ENCODE results near the gene CLIP1.
A peak's percentile ranks its signal among the peaks of the same experiment; 100 is the strongest.
"Not testable (repeated sequence)": the region's sequence is repeated elsewhere in the genome, so short reads cannot be mapped to it uniquely, and the experiment has no call there.

CLIP1 gene

DNA sequence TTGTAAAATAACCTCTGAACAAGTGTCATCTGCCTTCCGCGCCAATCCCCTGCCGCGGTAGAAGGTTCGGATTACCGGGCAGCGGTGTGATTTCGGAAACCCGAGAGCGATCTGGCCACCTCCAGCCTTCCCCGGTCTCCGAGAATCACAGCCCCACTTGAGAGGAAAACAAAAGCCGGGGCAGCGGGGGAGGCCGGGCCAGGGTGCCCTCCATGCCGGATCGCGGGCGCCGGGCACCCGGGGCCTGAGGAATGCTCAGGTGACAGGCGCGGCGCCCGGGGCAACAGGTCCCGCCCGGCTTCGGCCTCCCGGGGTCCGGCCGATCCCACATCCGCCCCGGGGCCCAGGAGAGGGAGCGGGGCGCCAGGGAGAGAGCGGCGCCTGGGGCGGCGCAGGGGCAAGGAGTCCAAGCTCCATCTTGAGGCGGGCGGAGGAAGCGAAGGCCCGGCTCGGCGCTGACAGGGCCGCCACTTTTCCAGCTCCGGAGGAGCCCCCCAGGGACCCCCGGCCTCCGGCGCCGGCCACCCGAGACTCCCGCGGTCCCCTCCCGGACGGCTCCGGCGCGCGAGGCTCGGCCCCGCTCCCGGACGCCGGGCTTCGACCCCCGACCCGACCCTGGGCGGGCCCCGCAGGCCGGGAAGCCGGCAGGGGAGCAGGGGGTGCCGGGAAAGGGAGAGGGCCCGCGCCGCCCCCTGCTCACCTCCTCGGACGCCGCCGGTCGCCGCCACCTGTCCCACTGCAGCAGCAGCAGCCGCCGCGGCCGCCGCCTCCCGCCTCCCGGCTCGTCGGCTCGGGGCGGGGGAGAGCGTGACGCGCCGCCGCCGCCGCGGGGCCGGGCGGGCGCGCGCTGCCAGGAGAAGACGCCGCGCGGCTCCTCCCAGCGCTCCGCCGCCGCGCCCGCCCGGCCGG, at the start of gene CLIP1:
Gene CLIP1 (minus strand): TSS at position 849 of the 909 bp plus-strand sequence. CDS start 42,217 bp downstream, outside the sequence.
- peak; percentile 71 for DNase-seq

DNA sequence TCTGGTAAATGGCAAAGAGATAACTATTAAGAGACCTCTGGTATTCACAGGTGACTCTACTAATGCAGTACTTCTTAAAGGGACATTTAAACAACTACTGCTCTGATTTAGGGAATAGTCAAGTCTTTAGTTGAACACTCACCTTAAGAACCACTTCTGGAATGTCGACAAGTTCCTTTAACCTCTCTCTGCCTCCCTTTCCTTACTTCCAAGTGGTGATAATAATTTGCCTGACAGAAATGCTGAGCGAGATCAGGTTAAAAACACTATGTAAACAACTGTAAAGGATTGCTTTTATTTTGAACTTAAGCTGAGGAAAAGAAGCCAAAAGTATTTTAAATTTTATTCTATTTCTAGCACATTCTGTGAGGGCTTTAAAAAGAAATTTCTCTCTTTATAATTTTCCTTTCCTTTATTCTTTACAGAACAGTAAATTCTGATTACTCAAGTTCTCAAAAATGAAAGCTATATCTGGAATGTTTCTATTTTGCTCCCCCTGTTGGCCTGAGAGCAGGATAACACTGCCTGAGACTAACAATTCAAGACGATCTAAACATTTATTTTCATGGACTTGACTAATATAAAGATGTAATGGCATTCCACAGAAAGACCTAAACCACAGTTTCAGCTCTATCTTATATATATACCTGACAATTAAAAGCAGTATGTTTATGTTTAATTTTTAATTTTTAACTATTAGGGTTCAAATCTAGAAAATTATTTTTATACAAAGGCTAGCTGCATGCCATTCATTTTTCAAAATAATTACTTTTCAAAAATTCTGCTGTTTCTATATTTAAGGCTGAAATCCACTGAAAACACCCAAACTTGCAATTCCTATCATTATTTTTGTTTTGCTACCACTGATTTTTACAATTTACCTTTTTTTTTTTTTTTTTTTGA, 49.1 kb upstream of the CLIP1 start:
- no peak for DNase-seq

DNA sequence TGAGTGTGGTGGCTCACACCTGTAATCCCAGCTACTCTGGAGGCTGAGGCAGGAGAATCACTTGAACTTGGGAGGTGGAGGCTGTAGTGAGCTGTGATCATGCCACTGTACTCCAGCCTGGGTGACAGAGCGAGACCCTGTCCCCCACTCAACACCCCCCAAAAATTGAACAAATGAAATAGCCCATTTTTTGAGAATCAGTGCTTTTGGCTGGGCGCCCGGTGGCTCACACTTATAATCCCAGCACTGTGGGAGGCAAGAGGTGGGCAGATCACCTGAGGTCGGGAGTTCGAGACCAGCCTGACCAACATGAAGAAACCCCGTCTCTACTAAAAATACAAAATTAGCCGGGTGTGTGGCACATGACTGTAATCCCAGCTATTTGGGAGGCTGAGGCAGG, 48.1 kb upstream of the CLIP1 start:
- DNase-seq: not testable (repeated sequence)

DNA sequence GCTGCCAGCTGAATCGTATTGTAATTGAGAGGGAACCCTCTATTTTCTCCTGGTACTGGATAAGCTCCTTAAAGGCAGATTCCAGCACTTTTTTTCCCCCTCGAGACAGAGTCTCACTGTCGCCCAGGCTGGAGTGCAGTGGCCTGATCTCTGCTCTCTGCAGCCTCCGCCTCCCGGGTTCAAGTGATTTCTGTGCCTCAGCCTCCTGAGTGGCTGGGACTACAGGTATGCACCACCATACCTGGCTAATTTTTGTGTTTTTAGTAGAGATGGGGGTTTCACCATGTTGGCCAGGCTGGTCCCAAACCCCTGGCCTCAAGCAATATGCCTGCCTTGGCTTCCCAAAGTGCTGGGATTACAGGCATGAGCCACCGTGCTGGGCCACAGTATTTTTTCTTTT, 47.4 kb upstream of the CLIP1 start:
- DNase-seq: not testable (repeated sequence)

DNA sequence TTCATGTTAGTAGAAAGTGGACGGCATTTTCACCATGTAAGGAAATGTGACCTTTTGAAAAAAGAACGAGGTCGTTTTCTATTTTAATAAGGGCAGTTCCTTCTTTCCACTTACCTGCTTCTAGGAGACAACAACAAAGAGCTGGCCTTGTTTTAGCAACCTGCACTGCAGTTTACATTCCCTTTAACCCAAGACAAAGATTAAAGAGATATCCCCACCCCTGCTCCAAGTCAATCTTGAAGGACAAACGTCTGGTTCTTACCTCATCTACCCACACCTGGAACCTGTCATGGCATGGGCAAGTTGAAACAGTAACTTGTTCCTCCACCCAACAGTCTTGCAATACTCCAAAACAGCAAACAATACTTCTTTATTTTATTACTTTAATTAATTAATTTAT, 45.5 kb upstream of the CLIP1 start:
- DNase-seq: no peak

DNA sequence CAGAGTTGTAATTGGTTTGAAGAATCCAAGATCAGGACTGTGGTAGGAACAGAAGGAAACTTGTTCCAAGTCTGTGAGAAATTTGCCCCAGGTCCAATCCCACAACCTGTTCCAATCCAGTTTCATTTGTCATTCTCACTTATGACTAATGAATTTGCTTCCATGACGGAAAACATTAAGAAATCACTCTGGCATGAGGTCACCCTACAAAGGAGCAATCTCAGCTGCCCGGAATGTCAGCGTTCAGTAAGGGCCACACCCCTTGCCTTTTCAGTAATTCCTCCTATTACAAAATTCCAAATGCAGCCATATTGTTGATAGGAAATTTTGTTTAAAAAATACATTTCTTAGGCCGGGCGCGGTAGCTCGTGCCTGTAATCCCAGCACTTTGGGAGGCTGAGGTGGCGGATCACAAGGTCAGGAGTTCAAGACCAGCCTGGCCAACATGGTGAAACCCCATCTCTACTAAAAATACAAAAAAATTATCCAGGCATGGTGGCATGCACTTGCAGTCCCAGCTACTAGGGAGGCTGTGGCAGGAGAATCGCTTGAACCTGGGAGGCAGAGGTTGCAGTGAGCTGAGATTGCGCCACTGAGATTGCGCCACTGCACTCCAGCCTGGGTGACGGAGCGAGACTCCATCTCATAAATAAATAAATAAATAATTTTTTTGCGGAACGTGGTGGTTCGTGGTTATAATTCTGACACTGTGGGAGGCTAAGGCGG, 42.0 kb upstream of the CLIP1 start:
- not testable (repeated sequence) for DNase-seq

DNA sequence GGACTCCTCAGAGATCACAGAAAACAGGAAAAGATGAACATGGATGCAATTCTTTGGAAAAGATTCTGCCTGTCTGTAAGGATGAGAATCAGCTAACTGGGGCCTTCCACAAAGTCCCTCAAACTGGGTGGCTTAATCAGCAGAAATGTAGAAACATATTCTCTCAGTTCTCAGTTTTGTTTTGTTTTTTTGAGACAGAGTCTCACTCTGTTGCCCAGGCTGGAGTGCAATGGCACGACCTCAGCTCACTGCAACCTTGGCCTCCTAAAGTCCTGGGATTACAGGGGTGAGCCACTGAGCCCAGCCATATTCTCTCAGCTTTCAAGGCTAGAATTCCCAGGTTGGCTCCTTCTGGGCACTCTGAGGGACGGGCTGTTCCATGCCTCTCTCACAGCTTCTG, 38.2 kb upstream of the CLIP1 start:
- DNase-seq: no peak

DNA sequence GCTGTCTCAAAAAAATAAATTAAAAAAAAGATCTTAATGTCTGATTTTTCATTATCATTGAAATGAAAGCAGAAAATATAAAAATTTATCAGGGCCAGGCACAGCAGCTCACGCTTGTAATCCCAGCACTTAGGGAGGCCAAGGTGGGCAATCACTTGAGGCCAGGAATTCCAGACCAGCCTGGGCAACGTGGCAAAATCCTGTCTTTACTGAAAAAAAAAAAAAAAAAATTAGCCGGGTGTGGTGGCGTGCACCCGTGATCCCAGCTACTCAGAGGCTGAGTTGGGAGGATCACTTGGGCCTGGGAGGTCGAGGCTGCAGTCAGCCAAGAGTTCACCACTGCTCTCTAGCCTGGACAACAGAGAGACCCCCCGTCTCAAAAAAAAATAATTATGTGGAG, 37.6 kb upstream of the CLIP1 start:
- no peak for DNase-seq

DNA sequence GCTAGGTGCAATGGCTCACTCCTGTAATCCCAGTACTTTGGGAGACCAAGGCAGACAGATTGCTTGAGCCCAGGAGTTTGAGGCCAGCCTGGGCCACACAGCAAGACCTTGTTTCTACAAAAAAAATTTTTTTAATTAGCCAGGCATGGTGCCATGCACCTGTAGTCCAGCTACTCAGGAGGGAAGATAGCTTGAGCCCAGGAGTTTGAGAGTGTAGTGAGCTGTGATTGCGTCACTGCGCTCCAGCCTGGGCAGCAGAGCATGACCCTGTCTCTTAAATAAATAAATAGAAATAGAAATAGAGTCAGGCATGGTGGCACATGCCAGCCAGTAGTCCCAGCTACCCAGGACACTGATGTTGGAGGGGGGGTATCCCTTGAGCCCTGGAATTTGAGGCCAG, 36.7 kb upstream of the CLIP1 start:
- no peak for DNase-seq

DNA sequence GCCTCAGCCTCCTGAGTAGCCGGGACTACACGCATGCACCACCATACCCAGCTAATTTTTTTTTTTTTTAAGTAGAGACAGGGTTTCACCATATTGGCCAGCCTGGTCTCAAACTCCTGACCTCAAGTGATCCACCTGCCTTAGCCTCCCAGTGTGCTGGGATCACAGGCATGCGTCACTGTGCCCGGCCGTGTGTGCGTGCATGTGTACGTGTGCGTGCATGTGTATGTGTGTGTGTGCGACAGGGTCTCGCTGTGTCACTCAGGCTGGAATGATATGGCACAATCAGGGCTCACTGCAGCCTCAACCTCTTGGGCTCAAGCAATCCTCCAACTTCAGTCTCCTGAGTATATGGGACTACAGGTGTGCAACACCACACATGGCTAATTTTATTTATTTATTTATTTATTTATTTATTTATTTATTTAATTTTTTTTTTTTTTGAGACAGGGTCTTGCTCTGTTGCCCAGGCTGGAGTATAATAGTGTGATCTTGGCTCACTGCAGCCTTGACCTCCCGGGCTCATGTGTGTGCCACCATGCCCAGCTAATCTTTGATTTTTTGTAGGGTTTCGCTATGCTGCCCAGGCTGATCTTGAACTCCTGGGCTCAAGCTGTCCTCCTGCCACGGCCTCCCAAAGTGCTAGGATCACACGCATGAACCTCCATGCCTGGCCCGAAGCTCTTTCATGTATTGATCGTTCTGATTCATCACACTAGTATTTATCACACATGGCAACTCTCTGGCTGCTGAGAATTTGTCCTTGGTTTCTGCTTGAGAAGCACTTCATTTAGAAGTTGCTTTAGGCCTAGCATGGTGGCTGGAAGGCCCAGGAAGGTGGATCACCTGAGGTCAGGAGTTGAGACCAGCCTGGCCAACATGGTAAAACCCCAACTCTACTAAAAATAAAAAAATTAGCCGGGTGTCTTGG, 35.9 kb upstream of the CLIP1 start:
- DNase-seq: no peak

DNA sequence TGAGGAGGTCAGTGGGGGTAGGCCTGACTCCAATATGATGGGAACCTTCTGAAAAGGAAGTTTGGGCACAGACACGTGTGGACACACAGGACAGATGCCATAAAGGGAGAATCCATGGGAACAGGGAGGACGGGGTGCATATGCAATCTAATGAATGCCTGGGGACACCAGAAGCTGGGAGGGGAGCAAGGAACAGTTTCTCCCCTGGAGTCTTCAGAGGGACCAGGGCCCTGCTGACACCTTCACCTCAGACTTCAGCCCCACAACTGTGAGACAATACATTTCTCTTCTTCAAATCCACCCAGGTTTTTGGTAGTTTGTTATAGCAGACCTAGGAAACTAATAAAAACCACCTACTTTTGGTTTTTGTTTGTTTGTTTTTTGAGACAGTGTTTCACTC, 35.2 kb upstream of the CLIP1 start:
- DNase-seq: no peak

DNA sequence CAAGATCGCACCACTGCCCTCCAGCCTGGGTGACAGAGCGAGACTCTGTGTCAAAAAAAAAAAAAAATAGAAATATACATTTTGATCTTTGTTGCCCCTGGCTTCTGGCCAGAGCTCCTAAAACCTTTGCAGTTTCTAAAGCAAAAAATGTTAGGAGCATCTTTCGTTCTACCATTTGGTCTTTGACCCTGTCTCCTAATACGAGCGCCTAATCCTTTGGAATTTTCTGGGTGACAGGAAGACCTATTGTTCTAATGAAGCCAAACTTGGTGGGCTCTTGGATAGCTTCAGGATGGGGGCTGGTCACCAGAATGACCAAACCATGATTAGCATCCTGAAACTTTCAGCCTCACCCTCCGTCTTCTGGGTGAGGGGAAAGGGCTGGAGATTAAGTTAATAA, 32.3 kb upstream of the CLIP1 start:
- no peak for DNase-seq

DNA sequence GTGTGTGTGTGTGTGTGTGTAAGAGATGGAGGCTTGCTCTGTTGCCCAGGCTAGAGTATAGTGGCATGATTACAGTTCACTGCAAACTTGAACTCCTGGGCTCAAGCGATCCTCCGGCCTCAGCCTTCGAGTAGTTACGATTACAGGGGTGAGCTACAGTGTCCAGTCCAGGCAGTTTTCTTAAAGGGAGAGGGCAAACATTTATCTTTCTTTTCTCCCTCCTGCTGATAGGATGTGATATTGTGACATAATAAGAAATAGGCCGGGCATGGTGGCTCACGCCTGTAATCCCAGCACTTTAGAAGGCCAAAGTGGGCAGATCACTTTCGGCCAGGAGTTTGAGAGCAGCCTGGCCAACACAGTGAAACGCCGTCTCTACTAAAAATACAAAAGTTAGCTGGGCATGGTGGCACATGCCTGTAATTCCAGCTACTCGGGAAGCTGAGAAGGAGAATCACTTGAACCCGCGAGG, 31.8 kb upstream of the CLIP1 start:
- no peak for DNase-seq

DNA sequence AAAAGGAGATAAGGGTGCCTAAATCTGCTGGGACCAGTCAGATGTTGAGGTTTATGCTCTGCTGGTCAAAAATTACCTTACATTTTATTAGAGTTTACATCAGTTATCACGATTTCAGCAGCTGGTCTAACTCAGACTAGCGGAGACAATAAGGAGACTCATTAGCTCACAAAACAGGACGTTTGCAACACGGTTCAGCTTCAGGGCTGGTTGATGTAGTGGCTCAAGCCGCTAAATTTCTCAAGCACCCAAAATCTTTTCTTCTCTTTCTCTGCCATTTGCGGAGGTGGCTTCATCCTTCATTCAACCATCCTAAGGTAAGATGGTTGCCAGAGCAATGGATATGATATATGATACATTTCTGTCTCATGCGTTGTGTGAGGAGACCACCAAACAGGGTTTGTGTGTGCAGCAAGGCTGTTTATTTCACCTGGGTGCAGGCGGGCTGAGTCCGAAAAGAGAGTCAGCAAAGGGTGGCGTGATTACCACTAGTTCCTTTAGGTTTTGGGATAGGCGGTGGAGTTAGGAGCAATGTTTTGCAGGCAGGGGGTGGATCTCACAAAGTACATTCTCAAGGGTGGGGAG, 30.3 kb upstream of the CLIP1 start:
- DNase-seq: peak; percentile 29

DNA sequence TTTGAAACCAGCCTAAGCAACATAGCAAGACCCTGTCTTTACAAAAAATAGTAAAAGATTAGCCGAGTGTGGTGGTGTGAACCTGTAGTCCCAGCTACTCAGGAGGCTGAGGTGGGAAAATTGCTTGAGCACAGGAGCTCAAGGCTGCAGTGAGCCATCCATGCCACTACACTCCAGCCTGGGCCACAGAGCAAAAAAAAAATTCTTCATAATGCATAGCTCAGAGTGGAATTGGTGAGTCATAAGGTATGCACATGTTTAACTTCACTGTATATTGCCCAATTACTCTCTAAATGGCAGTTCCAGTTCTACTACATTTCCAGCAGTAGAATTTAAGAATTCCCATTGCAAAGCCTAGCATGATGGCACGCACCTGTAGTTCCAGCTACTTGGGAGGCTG, 26.8 kb upstream of the CLIP1 start:
- DNase-seq: no peak

DNA sequence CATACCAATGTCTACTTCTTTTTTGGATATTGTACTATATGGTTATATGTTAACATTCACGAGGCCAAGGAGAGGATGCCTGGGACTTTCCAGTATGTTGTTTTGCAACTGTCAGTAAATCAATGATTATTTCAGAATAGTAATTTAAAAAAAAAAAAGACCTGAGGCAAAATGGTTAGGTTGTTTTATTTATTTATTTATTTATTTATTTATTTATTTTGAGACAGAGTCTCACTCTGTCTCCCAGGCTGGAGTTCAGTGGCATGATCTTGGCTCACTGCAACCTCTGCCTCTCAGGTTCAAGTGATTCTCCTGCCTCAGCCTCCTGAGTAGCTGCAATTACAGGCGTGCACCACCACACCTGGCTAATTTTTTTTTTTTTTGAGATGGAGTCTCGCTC, 25.4 kb upstream of the CLIP1 start:
- DNase-seq: not testable (repeated sequence)

DNA sequence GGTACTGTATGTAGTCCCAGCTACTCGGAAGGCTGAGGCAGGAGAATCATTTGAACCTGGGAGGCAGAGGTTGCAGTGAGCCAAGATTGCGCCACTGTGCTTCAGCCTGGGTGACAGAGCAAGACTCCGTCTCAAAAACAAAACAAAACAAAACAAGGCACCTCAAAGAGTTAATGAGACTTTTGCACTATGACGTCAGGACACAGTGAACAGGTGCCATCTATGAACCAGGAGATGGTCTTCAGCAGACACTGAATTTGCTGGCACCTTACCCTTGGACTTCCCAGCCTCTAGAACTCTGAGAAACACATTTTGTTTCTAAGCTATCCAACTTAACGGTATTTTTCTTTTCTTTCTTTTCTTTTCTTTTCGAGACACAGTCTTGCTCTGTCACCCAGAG, 23.9 kb upstream of the CLIP1 start:
- DNase-seq: not testable (repeated sequence)

DNA sequence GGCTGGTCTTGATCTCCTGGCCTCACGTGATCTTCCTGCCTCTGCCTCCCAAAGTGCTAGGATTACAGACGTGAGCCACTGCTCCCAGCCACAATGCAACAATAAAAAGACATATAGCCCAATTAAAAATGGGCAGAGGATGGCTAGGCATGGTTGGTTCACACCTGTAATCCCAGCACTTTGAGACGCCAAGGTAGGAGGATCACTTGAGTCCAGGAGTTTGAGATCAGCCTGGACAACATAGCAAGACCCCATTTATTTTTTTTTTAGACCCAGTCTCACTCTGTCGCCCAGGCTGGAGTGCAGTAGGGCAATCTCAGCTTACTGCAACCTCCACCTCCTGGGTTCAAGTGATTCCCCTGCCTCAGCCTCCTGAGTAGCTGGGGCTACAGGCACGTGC, 21.6 kb upstream of the CLIP1 start:
- not testable (repeated sequence) for DNase-seq

DNA sequence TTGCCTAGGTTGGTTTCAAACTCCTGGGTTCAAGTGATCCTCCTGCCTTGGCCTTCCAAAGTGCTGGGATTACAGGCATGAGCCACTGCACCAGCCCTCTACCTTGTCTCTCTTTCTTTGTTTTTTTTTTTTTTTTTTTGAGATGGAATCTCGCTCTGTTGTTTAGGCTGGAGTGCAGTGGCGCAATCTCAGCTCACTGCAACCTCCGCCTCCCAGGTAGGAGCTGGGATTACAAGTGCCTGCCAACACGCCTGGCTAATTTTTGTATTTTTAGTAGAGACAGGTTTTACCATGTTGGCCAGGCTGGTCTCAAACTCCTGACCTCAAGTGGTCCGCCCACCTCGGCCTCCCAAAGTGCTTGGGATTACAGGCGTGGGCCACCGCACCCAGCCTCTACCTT, 16.4 kb upstream of the CLIP1 start:
- DNase-seq: not testable (repeated sequence)

DNA sequence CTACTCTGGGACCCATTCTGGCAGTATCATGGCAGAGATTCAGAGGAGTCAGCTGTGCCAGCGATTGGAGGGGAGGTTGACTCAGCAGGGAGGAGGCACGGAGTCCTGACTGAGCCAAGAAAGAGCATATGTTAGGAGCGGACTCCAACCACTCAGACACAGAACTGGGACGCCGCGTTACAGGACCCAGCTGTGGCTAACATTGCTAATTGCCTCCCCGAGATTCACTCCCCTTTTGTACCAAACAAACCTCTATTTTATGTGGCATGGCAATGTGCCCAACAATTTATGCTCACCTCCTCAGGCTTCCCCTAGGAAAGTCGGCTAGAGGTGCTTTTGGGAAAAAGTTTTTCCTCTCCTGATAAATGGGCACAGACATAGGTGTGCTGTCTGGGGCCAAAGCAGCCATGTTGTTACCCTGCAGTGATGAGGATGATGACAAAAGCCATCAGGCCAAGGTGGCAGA, 15.2 kb upstream of the CLIP1 start:
- DNase-seq: no peak

DNA sequence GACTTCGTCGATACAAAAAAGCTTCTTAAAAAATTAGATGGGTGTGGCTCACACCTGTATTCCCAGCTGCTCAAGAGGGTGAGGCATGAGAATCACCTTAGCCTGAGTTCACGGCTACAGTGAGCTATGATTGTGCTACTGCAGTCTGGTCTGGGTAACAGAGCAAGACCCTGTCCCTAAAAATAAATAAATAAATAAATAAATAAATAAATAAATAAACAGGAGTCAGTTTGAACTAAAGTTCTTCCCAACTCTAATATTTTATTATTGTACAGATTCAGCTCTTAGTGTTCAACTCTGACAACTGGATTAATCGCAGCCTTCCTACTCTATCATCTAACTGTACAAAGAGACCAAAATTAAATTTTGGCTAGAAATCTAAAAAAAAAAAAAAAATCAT, 12.7 kb upstream of the CLIP1 start:
- no peak for DNase-seq
